RWPE2 (cell line): ENCODE measurements around the gene NCOA4.

ENCODE experiments used
- ATAC-seq: fragments of 200-7000 bp; cut with Tn5 transposase; 3 replicates; pipeline ENCODE4 v1.9.1; 2021; ENCODE audit warnings: low read depth
- DNase-seq: peaks from one replicate; pipeline ENCODE4 v3.0.0-alpha.2; 2020; ENCODE audit warnings: low spot score
- H3K27ac ChIP-seq: fragments of 450-650 bp; 2 replicates; pipeline ENCODE4 v1.5.1; 2017; ENCODE audit warnings: mild to moderate bottlenecking; ENCODE audit not compliant: poor library complexity, severe bottlenecking
- H3K27me3 ChIP-seq: fragments of 250-450 bp; sonication (Bioruptor Pico); 2 replicates; pipeline ENCODE4 v1.5.1; 2021; ENCODE audit warnings: mild to moderate bottlenecking, moderate library complexity; ENCODE audit not compliant: insufficient read depth, poor library complexity, severe bottlenecking
- H3K36me3 ChIP-seq: fragments of 250-450 bp; sonication (Bioruptor Pico); 2 replicates; pipeline ENCODE4 v1.5.1; 2020; ENCODE audit warnings: low read depth, mild to moderate bottlenecking, moderate library complexity
- H3K4me1 ChIP-seq: fragments of 250-450 bp; sonication (Bioruptor Pico); 2 replicates; pipeline ENCODE4 v1.5.1; 2021; ENCODE audit warnings: mild to moderate bottlenecking, moderate library complexity; ENCODE audit not compliant: insufficient read depth, poor library complexity, severe bottlenecking
- H3K4me3 ChIP-seq: fragments of 250-450 bp; sonication (Bioruptor Pico); 2 replicates; pipeline ENCODE4 v1.5.1; 2021; ENCODE audit warnings: mild to moderate bottlenecking, moderate library complexity; ENCODE audit not compliant: severe bottlenecking
- H3K9me3 ChIP-seq: fragments of 250-450 bp; sonication (Bioruptor Pico); 2 replicates; pipeline ENCODE4 v1.5.1; 2021; ENCODE audit warnings: mild to moderate bottlenecking, moderate library complexity; ENCODE audit not compliant: severe bottlenecking
- TF ChIP-seq, protein P1 (sequence below): fragments of 450-650 bp; IDR thresholded peaks from one replicate; pipeline ENCODE4 v1.5.1; 2017; ENCODE audit warnings: mild to moderate bottlenecking, moderate library complexity; ENCODE audit not compliant: poor library complexity, severe bottlenecking

Gene NCOA4

DNA sequence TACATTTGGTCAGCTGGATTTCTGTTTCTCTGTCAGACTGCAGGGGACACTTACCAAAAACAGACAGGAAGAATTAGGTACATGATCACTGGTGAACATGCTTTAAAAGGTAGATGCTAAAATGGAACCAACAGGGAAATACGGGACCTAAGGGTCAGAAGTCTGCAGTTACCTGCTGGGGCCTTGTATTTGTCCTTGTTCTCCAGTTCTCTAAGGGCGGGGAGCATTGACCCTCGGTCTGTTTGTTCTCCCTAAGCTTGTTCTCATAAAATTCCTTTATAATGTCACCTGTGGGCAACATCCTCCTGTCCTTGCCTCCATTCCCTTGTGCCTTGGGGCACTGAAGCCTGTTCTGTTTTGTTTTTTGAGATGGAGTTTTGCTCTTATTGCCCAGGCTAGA, 45.4 kb upstream of the NCOA4 start:
- Histone ChIP-seq H3K9me3 (no peaks in the 10 kb centered on the region), H3K4me1 (no peaks in the 10 kb centered on the region), H3K36me3 (no peaks in the 10 kb centered on the region), H3K4me3 (no peak overlapping the region), H3K27ac (no peak overlapping the region), H3K27me3 (no peaks in the 10 kb centered on the region)
- ATAC-seq (no peak), DNase-seq (no peak)
- TF ChIP-seq, protein P1, sequence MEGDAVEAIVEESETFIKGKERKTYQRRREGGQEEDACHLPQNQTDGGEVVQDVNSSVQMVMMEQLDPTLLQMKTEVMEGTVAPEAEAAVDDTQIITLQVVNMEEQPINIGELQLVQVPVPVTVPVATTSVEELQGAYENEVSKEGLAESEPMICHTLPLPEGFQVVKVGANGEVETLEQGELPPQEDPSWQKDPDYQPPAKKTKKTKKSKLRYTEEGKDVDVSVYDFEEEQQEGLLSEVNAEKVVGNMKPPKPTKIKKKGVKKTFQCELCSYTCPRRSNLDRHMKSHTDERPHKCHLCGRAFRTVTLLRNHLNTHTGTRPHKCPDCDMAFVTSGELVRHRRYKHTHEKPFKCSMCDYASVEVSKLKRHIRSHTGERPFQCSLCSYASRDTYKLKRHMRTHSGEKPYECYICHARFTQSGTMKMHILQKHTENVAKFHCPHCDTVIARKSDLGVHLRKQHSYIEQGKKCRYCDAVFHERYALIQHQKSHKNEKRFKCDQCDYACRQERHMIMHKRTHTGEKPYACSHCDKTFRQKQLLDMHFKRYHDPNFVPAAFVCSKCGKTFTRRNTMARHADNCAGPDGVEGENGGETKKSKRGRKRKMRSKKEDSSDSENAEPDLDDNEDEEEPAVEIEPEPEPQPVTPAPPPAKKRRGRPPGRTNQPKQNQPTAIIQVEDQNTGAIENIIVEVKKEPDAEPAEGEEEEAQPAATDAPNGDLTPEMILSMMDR, result no peak

DNA sequence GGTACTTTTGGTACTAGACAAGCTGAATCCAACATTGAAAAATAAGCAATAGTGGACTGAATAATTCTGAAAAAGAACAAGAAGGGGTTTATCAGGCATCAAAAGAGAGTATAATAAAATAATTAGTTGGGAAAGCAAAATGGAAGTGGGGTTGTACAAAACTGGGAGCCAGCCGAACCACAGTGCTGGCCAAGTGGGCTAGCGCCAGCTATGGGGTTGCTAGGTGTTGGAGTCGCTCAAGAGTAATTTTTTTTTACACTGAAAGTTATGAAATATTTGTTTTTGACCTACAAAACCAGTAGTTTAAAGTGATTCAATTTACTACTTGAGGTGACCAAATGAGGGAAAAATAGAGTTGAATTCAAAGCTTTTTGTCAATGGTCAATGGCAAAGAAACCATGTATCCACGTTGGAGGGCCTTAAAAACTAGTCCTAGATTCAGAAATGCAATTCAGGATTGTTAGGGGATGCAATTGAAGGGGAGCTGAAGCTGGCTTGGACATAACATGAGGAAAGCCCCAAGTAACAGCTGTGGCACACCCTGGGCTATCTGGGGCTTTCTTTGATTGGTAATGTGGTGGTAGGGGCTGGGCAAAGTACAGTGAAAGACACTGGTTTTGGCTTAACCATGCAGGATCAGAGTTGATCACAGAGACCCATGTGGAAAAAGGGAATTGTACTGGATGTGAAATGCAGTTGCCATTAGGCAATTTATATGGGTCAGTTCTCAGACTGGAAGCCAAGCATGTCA, 43.9 kb upstream of the NCOA4 start:
- no peaks in the 10 kb centered on the region for H3K27me3 ChIP-seq
- no peaks in the 10 kb centered on the region for H3K4me1 ChIP-seq
- no peak for ATAC-seq
- TF ChIP-seq, protein P1, result no peak
- H3K4me3 ChIP-seq, result no peak overlapping the region
- no peak overlapping the region for H3K27ac ChIP-seq
- no peaks in the 10 kb centered on the region for H3K9me3 ChIP-seq
- no peak for DNase-seq
- no peaks in the 10 kb centered on the region for H3K36me3 ChIP-seq

- Histone ChIP-seq H3K4me3 (no peak overlapping the region), H3K27me3 (no peaks in the 10 kb centered on the region), H3K27ac (no peak overlapping the region), H3K4me1 (no peaks in the 10 kb centered on the region), H3K36me3 (no peaks in the 10 kb centered on the region), H3K9me3 (no peaks in the 10 kb centered on the region)
- TF ChIP-seq, protein P1, result no peak
- DNase-seq (no peak), ATAC-seq (no peak)
Measured at GRCh38 chr10:46073564-46073963, 43.1 kb upstream of the NCOA4 start.

GRCh38 chr10:46070749-46071148, 40.3 kb upstream of the NCOA4 start:
- Histone ChIP-seq H3K27me3 (no peaks in the 10 kb centered on the region), H3K4me3 (no peak overlapping the region)
- ATAC-seq, result no peak

More at GRCh38 chr10:46070749-46071148, 40.3 kb upstream of the NCOA4 start:
- H3K27ac ChIP-seq, result no peak overlapping the region
- no peak for DNase-seq
- H3K36me3 ChIP-seq, result no peaks in the 10 kb centered on the region
- TF ChIP-seq, protein P1, result no peak
- no peaks in the 10 kb centered on the region for H3K9me3 ChIP-seq
- no peaks in the 10 kb centered on the region for H3K4me1 ChIP-seq
